Measurements from ENCODE around the gene PLCD3. TPM values are rescaled to one million over a fixed set of nuclear protein-coding genes. Genes with fewer than 3 reads are reported as not detected.

PLCD3 gene
- total and polyA plus RNA-seq, 2 of the 13 experiments (the other 11 are each of a cell fraction or from before 2014, with no cell fraction given): 11.3 to 39.1 TPM

DNA sequence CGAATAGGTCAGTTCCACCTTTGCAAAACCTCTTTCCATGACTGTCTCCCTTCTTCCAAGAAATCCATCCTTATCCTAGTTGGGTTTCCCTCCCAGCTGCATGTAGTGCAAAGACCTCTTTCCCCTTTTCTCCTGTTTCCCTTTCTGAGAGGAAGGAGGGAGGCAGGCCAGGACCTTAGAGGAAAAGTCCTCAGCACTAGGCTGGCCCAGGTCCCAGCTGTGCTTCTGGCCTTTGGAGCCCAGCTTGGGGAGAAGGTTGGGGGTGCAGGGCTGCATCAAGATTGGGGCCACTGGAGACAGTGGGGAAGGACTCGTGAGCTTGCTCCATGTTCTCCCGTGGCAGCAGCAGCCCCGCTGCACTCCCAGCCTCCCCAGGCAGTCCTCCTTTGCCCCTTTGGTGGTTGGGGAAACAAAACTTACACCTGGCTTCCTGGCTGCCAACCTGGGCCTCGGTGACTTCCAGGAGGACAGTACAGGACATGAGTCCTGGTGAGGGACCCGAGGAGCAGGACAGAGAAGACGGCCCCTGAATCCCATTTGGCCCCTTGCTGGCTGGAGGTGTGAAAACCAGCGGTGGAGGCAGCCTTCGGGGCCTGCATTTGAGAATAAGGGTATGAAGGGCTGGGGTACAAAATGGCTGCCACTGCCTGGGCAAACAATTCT lies 29.8 kb upstream of the PLCD3 start (continued):
- TF ChIP-seq DZIP1 (CRISPR knock-in tag; IDR thresholded peaks at IDR 0.05): no peak; the same call in 1 of the 2 replicates
- TF ChIP-seq IKZF5 (CRISPR knock-in tag; IDR thresholded peaks at IDR 0.05): no peak
- TF ChIP-seq MTERF4 (CRISPR knock-in tag; IDR thresholded peaks at IDR 0.05): 0 out of 2 replicates have a peak, but pooled peaks have one; percentile 78
- TF ChIP-seq ZNF333 (CRISPR knock-in tag; IDR thresholded peaks at IDR 0.05; ENCODE audit: borderline replicate concordance): no peak
- no peak for TF ChIP-seq ZNF569 (CRISPR knock-in tag; IDR thresholded peaks at IDR 0.05; ENCODE audit: borderline replicate concordance)
- TF ChIP-seq ZC3H13 (CRISPR knock-in tag; IDR thresholded peaks at IDR 0.05): no peak
- TF ChIP-seq ZNF160 (CRISPR knock-in tag; IDR thresholded peaks at IDR 0.05): no peak; the same call in 1 of the 2 replicates
- no peak for TF ChIP-seq PHF21A (CRISPR knock-in tag; IDR thresholded peaks at IDR 0.05)
- no peak for TF ChIP-seq SCMH1 (CRISPR knock-in tag; IDR thresholded peaks at IDR 0.05; ENCODE audit: borderline replicate concordance)
- 0 out of 2 replicates have a peak, but pooled peaks have one; percentile 1 for TF ChIP-seq ZFP36L1 (CRISPR knock-in tag; IDR thresholded peaks at IDR 0.05)
- no peak for TF ChIP-seq CHD2 (IDR thresholded peaks at IDR 0.05; ENCODE audit: low read depth, low read length)
- TF ChIP-seq EEA1 (CRISPR knock-in tag; IDR thresholded peaks at IDR 0.05; ENCODE audit: borderline replicate concordance): no peak
- 0 out of 2 replicates have a peak, but pooled peaks have one; percentile 30 for TF ChIP-seq ZBTB39 (CRISPR knock-in tag; IDR thresholded peaks at IDR 0.05)
- TF ChIP-seq ZNF672 (CRISPR knock-in tag; IDR thresholded peaks at IDR 0.05): no peak
- TF ChIP-seq ZNF546 (CRISPR knock-in tag; conservative IDR thresholded peaks at IDR 0.05): no peak
- TF ChIP-seq, protein P1, sequence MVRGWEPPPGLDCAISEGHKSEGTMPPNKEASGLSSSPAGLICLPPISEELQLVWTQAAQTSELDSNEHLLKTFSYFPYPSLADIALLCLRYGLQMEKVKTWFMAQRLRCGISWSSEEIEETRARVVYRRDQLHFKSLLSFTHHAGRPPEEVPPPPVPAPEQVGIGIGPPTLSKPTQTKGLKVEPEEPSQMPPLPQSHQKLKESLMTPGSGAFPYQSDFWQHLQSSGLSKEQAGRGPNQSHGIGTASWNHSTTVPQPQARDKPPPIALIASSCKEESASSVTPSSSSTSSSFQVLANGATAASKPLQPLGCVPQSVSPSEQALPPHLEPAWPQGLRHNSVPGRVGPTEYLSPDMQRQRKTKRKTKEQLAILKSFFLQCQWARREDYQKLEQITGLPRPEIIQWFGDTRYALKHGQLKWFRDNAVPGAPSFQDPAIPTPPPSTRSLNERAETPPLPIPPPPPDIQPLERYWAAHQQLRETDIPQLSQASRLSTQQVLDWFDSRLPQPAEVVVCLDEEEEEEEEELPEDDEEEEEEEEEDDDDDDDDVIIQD (CRISPR knock-in tag; IDR thresholded peaks at IDR 0.05; ENCODE audit: low read depth): no peak
- TF ChIP-seq DR1 (CRISPR knock-in tag; IDR thresholded peaks at IDR 0.05): no peak
- no peak; the same call in 1 of the 2 replicates for TF ChIP-seq ZNF367 (CRISPR knock-in tag; IDR thresholded peaks at IDR 0.05; ENCODE audit: borderline replicate concordance)
- no peak for TF ChIP-seq ATRX (CRISPR knock-in tag; IDR thresholded peaks at IDR 0.05; ENCODE audit: borderline replicate concordance)
- TF ChIP-seq TOPORS (CRISPR knock-in tag; IDR thresholded peaks at IDR 0.05): no peak
- peak; percentile 31; the same call in 1 of the 2 replicates for TF ChIP-seq ZNF253 (CRISPR knock-in tag; IDR thresholded peaks at IDR 0.05; ENCODE audit: borderline replicate concordance)
